ENCODE data around the gene AXIN2. TPM values are rescaled to one million over a fixed set of nuclear protein-coding genes. Genes with fewer than 3 reads are reported as not detected.

Gene AXIN2
- polyA plus RNA-seq, 1 experiment, result 2.8 TPM

DNA sequence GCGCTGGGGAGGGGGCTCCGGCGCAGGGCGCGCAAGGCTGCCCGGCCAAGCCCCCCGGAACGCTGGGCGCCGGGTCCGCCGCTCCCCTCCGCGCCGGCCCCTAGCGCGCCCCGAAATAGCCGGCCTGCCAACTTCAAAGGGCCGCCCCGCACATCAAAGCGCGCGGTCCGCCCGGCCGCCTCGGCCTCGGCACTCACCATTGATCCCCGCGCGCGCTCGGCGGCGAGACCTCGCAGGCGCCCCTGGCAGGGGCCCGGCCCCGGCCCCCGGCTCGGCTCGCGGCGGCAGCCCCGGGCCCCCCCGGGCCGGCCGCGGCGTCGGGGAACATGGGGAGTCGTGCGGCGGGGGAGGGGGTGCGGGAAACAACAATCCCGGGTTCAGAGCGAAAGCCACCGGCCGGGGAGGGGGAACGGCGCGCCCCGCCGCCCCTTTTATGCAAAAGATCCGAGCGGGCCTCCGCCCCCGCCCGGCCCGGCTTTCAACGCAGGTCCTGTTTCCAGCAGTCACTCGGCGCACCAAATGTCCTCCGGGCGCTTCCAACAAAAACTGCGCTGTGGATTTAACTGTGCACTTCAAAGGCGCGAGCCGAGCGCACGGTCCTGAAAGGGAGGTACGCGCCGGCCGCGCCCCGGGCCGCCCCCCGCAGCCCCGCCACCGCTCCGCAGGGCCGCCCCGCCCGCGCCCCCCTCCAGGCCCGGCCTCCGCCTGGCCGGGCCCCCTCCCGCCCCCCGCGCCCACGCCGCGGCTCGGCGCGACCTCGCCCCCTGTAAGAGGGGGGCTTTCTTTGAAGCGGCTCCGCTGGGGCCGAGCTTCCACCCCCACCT, 608 bp downstream of the AXIN2 start:
- peak overlapping the region; percentile 96 for H3K27ac ChIP-seq (ENCODE audit: low read depth, low read length)
- peak overlapping the region; percentile 67 for H3K4me3 ChIP-seq (ENCODE audit: low read depth, low read length)
- TF ChIP-seq, protein P1, sequence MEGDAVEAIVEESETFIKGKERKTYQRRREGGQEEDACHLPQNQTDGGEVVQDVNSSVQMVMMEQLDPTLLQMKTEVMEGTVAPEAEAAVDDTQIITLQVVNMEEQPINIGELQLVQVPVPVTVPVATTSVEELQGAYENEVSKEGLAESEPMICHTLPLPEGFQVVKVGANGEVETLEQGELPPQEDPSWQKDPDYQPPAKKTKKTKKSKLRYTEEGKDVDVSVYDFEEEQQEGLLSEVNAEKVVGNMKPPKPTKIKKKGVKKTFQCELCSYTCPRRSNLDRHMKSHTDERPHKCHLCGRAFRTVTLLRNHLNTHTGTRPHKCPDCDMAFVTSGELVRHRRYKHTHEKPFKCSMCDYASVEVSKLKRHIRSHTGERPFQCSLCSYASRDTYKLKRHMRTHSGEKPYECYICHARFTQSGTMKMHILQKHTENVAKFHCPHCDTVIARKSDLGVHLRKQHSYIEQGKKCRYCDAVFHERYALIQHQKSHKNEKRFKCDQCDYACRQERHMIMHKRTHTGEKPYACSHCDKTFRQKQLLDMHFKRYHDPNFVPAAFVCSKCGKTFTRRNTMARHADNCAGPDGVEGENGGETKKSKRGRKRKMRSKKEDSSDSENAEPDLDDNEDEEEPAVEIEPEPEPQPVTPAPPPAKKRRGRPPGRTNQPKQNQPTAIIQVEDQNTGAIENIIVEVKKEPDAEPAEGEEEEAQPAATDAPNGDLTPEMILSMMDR (IDR thresholded peaks at IDR 0.05; ENCODE audit: low read depth, low read length), result no peak
- peaks cover 11% of the 10 kb centered on the region for H3K27me3 ChIP-seq (ENCODE audit: control insufficient read depth, insufficient read depth, low read length)
- no peaks in the 10 kb centered on the region; the same call in 1 of the 2 replicates for H3K9me3 ChIP-seq (ENCODE audit: control insufficient read depth, insufficient read depth, low read length)
- ChIA-PET CTCF (interaction anchor here (0.6 kb wide), 1 partner anchor 262 kb away, joined by 14 read pairs; no protein-coding TSS in a partner anchor), POLR2A (interaction anchor here (0.7 kb wide), 1 partner anchor 30 kb away, joined by 3 read pairs; no protein-coding TSS in a partner anchor)
- peak; percentile 54 for DNase-seq (ENCODE audit: low read depth, low spot score)

DNA sequence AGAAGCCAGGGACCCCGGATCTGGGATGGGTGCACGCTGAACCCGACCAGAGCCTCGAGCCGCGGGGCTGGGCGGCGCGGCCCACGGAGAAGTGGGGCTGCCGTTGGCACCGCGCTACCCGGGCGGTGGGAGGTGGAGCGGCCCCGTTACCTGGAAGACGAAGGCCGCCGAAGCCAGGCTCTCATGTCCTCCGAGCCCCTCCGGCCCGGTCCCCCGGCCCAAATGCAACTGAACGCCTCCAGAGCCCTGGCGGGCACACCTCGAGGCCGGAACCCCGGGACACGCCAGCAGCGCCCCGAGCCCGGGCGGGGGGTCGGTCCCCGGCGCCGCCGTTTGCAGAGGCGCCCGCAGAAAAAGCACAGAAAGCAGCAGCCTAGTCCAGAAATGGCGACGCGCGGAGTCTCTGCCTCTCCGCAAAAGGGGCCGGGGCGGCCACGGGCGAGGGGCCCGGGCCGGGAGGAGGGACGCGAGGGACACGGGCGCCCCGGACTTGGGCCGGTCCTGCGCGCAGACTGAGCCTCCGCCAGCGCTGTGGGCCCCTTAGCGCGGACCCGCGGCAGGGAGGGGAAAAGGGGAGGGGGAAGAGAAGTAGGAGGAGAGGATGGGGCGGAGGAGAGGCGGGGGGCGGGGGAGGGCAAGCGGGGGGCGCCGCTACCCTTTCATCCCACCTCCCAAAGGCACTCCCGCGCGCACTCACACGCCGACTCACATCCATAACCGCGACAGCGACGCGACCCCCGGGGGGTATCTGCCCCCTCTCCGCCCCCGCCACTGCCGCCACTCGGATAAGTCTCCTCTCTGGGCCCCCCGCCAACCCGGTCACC, 1.4 kb downstream of the AXIN2 start:
- Histone ChIP-seq H3K27ac (ENCODE audit: low read depth, low read length) (no peak overlapping the region), H3K4me3 (ENCODE audit: low read depth, low read length) (peak overlapping the region; percentile 67), H3K27me3 (ENCODE audit: control insufficient read depth, insufficient read depth, low read length) (peaks cover 11% of the 10 kb centered on the region), H3K9me3 (ENCODE audit: control insufficient read depth, insufficient read depth, low read length) (no peaks in the 10 kb centered on the region; the same call in 1 of the 2 replicates)
- DNase-seq (ENCODE audit: low read depth, low spot score), result no peak
- TF ChIP-seq, protein P1 (IDR thresholded peaks at IDR 0.05; ENCODE audit: low read depth, low read length), result no peak
- ChIA-PET POLR2A (no interaction called here), CTCF (interaction anchor here (0.8 kb wide), 1 partner anchor 329 kb away, joined by 3 read pairs; no protein-coding TSS in a partner anchor)

DNA sequence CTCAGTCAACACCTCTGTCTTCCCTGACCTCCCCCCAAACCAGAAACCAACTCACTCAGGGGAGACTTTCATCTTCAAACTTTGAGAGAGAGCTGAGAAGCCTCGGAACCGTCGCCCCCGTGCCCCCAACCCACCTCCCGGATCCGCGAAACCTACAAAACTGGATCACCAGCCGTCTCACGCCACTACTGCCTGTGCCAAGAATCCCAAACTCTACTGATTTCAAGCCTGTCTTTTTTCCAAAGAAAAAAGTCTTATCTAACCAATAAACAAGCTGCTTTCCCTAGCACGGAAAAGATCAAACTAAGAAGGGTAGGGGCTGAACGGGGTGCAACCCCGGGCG, 2.0 kb downstream of the AXIN2 start:
- Histone ChIP-seq H3K27ac (ENCODE audit: low read depth, low read length) (no peak overlapping the region), H3K27me3 (ENCODE audit: control insufficient read depth, insufficient read depth, low read length) (peaks cover 11% of the 10 kb centered on the region), H3K9me3 (ENCODE audit: control insufficient read depth, insufficient read depth, low read length) (no peaks in the 10 kb centered on the region; the same call in 1 of the 2 replicates), H3K4me3 (ENCODE audit: low read depth, low read length) (peak overlapping the region; percentile 67)
- TF ChIP-seq, protein P1 (IDR thresholded peaks at IDR 0.05; ENCODE audit: low read depth, low read length), result no peak
- CTCF ChIA-PET, result interaction anchor here (0.8 kb wide), 1 partner anchor 328 kb away, joined by 3 read pairs; no protein-coding TSS in a partner anchor
- POLR2A ChIA-PET, result no interaction called here
- no peak for DNase-seq (ENCODE audit: low read depth, low spot score)

DNA sequence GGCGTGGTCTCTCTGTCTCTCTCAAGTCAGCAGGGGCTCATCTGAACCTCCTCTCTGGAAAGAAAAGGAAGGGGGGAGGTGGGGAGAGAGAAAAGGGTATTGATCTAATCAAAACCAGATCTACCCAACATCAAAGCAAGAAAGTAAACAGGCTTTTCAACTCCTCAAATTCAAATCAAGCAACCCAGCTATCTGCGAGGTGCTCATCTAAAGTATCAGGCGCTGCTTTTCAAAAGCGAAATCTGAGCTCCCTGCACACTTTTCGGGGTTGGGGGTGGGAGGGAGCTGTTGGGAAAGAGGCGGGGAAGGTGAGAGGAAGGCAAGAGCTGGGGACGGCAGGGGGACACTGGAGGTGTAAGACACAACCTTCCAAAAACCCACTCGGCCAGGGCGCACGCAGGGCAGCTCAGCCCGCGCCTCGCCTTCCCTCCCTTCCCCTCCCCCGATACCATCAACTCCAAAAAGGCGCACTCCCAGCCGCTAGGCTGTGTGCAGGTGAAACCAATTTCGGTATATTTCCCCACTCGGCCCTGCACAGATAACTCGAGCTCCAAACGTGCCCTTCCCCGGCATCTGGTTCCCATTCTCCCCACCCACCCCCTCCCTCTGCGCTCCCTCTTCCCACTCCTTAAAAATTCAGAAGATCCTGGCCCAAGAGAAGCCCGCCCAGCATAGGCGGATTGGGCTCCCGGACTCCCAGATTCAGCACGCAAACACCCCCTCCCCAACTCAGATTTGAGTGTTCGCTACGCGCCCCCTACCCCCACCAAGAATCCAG, 2.6 kb downstream of the AXIN2 start:
- Histone ChIP-seq H3K4me3 (ENCODE audit: low read depth, low read length) (peak overlapping the region; percentile 67), H3K27ac (ENCODE audit: low read depth, low read length) (no peak overlapping the region), H3K27me3 (ENCODE audit: control insufficient read depth, insufficient read depth, low read length) (peaks cover 11% of the 10 kb centered on the region), H3K9me3 (ENCODE audit: control insufficient read depth, insufficient read depth, low read length) (no peaks in the 10 kb centered on the region; the same call in 1 of the 2 replicates)
- ChIA-PET POLR2A (no interaction called here), CTCF (interaction anchor here (0.8 kb wide), 3 partner anchors 264 to 327 kb away, joined by 3 to 4 read pairs (median 3); no protein-coding TSS in a partner anchor)
- no peak for DNase-seq (ENCODE audit: low read depth, low spot score)
- TF ChIP-seq, protein P1 (IDR thresholded peaks at IDR 0.05; ENCODE audit: low read depth, low read length), result no peak
